B cell (primary cell): ENCODE results near the gene PLTP.

Experiments used
- EZH2 ChIP-seq: IDR thresholded peaks from 2 replicates; pipeline ENCODE4 v1.6.1; 2012; ENCODE audit warnings: borderline replicate concordance, low read depth, mild to moderate bottlenecking, moderate library complexity, low read length; ENCODE audit not compliant: insufficient read depth, poor library complexity, severe bottlenecking
- TF ChIP-seq, protein P1 (sequence below): fragments of 200-600 bp; IDR thresholded peaks from one replicate; pipeline ENCODE4 v1.8.0; 2022; ENCODE audit warnings: antibody characterized with exemption, mild to moderate bottlenecking

DNA sequence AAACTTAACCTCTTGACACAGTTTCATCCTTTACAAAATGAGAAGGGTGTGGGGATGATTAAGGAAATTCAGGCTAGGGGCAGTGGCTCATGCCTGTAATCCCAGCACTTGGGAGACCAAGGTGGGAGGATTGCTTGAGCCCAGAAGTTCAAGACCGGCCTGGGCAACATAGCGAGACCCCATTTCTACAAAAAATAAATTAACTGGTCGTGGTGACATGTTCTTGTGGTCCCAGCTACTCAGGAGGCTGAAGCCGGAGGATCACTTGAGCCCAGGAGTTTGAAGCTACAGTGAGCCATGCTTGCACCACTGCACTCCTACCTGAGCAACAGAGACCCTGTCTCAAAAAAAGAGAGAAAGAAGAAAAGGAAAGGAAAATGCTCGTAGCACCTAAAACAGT is 45.5 kb downstream of the PLTP start:
- TF ChIP-seq, protein P1, sequence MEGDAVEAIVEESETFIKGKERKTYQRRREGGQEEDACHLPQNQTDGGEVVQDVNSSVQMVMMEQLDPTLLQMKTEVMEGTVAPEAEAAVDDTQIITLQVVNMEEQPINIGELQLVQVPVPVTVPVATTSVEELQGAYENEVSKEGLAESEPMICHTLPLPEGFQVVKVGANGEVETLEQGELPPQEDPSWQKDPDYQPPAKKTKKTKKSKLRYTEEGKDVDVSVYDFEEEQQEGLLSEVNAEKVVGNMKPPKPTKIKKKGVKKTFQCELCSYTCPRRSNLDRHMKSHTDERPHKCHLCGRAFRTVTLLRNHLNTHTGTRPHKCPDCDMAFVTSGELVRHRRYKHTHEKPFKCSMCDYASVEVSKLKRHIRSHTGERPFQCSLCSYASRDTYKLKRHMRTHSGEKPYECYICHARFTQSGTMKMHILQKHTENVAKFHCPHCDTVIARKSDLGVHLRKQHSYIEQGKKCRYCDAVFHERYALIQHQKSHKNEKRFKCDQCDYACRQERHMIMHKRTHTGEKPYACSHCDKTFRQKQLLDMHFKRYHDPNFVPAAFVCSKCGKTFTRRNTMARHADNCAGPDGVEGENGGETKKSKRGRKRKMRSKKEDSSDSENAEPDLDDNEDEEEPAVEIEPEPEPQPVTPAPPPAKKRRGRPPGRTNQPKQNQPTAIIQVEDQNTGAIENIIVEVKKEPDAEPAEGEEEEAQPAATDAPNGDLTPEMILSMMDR: no peak
- TF ChIP-seq EZH2: no peak
